HEK293T (cell line): ENCODE results near the gene MAD2L1BP.

Source experiments
- CTCF ChIA-PET: fragments of 350-600 bp; formaldehyde crosslinking; extraction: SDS; loops from one replicate; lab custom pipeline; 2021; ENCODE audit warnings: antibody characterized with exemption, inconsistent platforms; lab: Yijun Ruan, JAX
- POLR2A ChIA-PET: fragments of 350-600 bp; formaldehyde crosslinking; extraction: SDS; loops from one replicate; lab custom pipeline; 2020; ENCODE audit warnings: antibody characterized with exemption, inconsistent platforms; lab: Yijun Ruan, JAX
- DNase-seq: peaks from one replicate; pipeline ENCODE4 v3.0.0; 2012; ENCODE audit warnings: mixed read lengths; ENCODE audit errors: extremely low spot score
- ARNT ChIP-seq: fragments of 450-650 bp; IDR thresholded peaks from 2 replicates; pipeline ENCODE4 v1.6.1; 2017; ENCODE audit warnings: mild to moderate bottlenecking
- BHLHE40 ChIP-seq: fragments of 450-650 bp; IDR thresholded peaks from 2 replicates; pipeline ENCODE4 v1.6.1; 2016; ENCODE audit warnings: mild to moderate bottlenecking, moderate library complexity, borderline replicate concordance
- CTBP1 ChIP-seq: fragments of 450-650 bp; IDR thresholded peaks from 2 replicates; pipeline ENCODE4 v1.6.1; 2016; ENCODE audit warnings: borderline replicate concordance
- ELF4 ChIP-seq: fragments of 450-650 bp; IDR thresholded peaks from 2 replicates; pipeline ENCODE4 v1.6.1; 2017; ENCODE audit warnings: antibody characterized with exemption
- FOXA1 ChIP-seq: fragments of 450-650 bp; IDR thresholded peaks from 2 replicates; pipeline ENCODE4 v1.6.1; 2016; ENCODE audit warnings: mild to moderate bottlenecking
- FOXK2 ChIP-seq: fragments of 450-650 bp; IDR thresholded peaks from 2 replicates; pipeline ENCODE4 v1.6.1; 2016; ENCODE audit warnings: mild to moderate bottlenecking
- FOXM1 ChIP-seq: fragments of 450-650 bp; IDR thresholded peaks from 2 replicates; pipeline ENCODE4 v1.6.1; 2017; ENCODE audit warnings: mild to moderate bottlenecking, borderline replicate concordance
- HDGF ChIP-seq: fragments of 450-650 bp; IDR thresholded peaks from 2 replicates; pipeline ENCODE4 v1.6.1; 2017; ENCODE audit warnings: antibody characterized with exemption, borderline replicate concordance
- L3MBTL2 ChIP-seq: fragments of 450-650 bp; conservative IDR thresholded peaks from 2 replicates; pipeline ENCODE4 v1.6.1; 2016; ENCODE audit warnings: mild to moderate bottlenecking
- LEF1 ChIP-seq: fragments of 450-650 bp; IDR thresholded peaks from 2 replicates; pipeline ENCODE4 v1.6.1; 2017; ENCODE audit warnings: mild to moderate bottlenecking, borderline replicate concordance
- NFRKB ChIP-seq: fragments of 450-650 bp; IDR thresholded peaks from 2 replicates; pipeline ENCODE4 v1.6.1; 2016; ENCODE audit warnings: mild to moderate bottlenecking, moderate library complexity
- PKNOX1 ChIP-seq: fragments of 450-650 bp; IDR thresholded peaks from 2 replicates; pipeline ENCODE4 v1.6.1; 2016
- SP1 ChIP-seq: fragments of 450-650 bp; IDR thresholded peaks from 2 replicates; pipeline ENCODE4 v1.6.1; 2017
- SUZ12 ChIP-seq: fragments of 450-650 bp; IDR thresholded peaks from 2 replicates; pipeline ENCODE4 v1.6.1; 2016; ENCODE audit warnings: mild to moderate bottlenecking
- TARDBP ChIP-seq: fragments of 450-650 bp; IDR thresholded peaks from 2 replicates; pipeline ENCODE4 v1.6.1; 2016
- ZNF384 ChIP-seq: fragments of 450-650 bp; IDR thresholded peaks from 2 replicates; pipeline ENCODE4 v1.6.1; 2016

MAD2L1BP gene

GRCh38 chr6:43606019-43606418, 29.6 kb upstream of the MAD2L1BP start:
- ChIA-PET POLR2A (interaction anchor here (0.6 to 1.5 kb wide), 2 partner anchors 17 to 29 kb away, joined by 3 read pairs; no protein-coding TSS in a partner anchor), CTCF (interaction anchor here (0.7 kb wide), 1 partner anchor 342 kb away, joined by 5 read pairs; no protein-coding TSS in a partner anchor)
- DNase-seq, result no peak
- TF ChIP-seq FOXA1, result no peak
- TF ChIP-seq BHLHE40, result no peak
- no peak for TF ChIP-seq SUZ12
- no peak for TF ChIP-seq TARDBP
- no peak for TF ChIP-seq ZNF384
- no peak for TF ChIP-seq SP1
- TF ChIP-seq FOXK2, result no peak
- TF ChIP-seq ELF4, result no peak
- no peak for TF ChIP-seq LEF1
- no peak for TF ChIP-seq L3MBTL2
- TF ChIP-seq FOXM1, result no peak
- TF ChIP-seq NFRKB, result no peak
- TF ChIP-seq CTBP1, result no peak
- no peak for TF ChIP-seq HDGF
- no peak for TF ChIP-seq ARNT
- no peak for TF ChIP-seq PKNOX1

- TF ChIP-seq ZNF384 (peak; percentile 83), FOXA1 (no peak), ELF4 (no peak), FOXK2 (no peak)
- ChIA-PET CTCF (interaction anchor here (0.6 to 1.4 kb wide), 11 partner anchors 9 to 471 kb away, joined by 3 to 4 read pairs (median 3); partner anchors contain the start of gene GTPBP2), POLR2A (interaction anchor here (0.8 to 2.1 kb wide), 3 partner anchors 14 to 21 kb away, joined by 3 to 9 read pairs (median 5); partner anchors contain the start of gene GTPBP2)
- peak; percentile 71 for DNase-seq
These were observed 27.3 kb upstream of the MAD2L1BP start for GRCh38 chr6:43608310-43608763.

GRCh38 chr6:43608807-43609206, 26.8 kb upstream of the MAD2L1BP start:
- no peak for DNase-seq
- POLR2A ChIA-PET, result interaction anchor here (0.8 to 2.1 kb wide), 3 partner anchors 14 to 21 kb away, joined by 3 to 9 read pairs (median 5); partner anchors contain the start of gene GTPBP2
- CTCF ChIA-PET, result interaction anchor here (0.7 to 1.4 kb wide), 9 partner anchors 11 to 470 kb away, joined by 3 to 4 read pairs (median 3); partner anchors contain the start of gene GTPBP2
- TF ChIP-seq SUZ12, result no peak
- TF ChIP-seq ARNT, result no peak
- no peak for TF ChIP-seq TARDBP
- no peak for TF ChIP-seq BHLHE40
- TF ChIP-seq L3MBTL2, result no peak

GRCh38 chr6:43609402-43609801, 26.2 kb upstream of the MAD2L1BP start:
- ChIA-PET CTCF (interaction anchor here (1.2 to 1.4 kb wide), 2 partner anchors 20 to 469 kb away, joined by 4 read pairs; partner anchors contain the start of gene GTPBP2), POLR2A (interaction anchor here (2.1 kb wide), 1 partner anchor 20 kb away, joined by 9 read pairs; the partner anchor contains the start of gene GTPBP2)
- TF ChIP-seq FOXA1, result no peak
- TF ChIP-seq SP1, result no peak
- no peak for TF ChIP-seq TARDBP
- no peak for TF ChIP-seq FOXK2
- no peak for TF ChIP-seq NFRKB
- TF ChIP-seq ELF4, result no peak
- TF ChIP-seq ARNT, result no peak
- TF ChIP-seq HDGF, result no peak
- TF ChIP-seq SUZ12, result no peak
- TF ChIP-seq PKNOX1, result no peak
- TF ChIP-seq FOXM1, result no peak
- no peak for TF ChIP-seq CTBP1
- no peak for TF ChIP-seq ZNF384
- TF ChIP-seq LEF1, result no peak
- TF ChIP-seq BHLHE40, result no peak
- no peak for DNase-seq

GRCh38 chr6:43610431-43610830, 25.2 kb upstream of the MAD2L1BP start:
- DNase-seq, result no peak
- no peak for TF ChIP-seq TARDBP
- TF ChIP-seq L3MBTL2, result no peak
- ChIA-PET POLR2A (interaction anchor here (1.3 to 1.8 kb wide), 2 partner anchors 17 to 19 kb away, joined by 6 to 7 read pairs; partner anchors contain the start of gene GTPBP2), CTCF (interaction anchor here (1.1 kb wide), 1 partner anchor 14 kb away, joined by 3 read pairs; no protein-coding TSS in a partner anchor)

- ChIA-PET POLR2A (interaction anchor here (0.8 to 0.9 kb wide), 2 partner anchors 12 to 16 kb away, joined by 3 to 4 read pairs; partner anchors contain the start of gene GTPBP2), CTCF (no interaction called here)
- TF ChIP-seq LEF1 (no peak), FOXA1 (no peak), CTBP1 (no peak), BHLHE40 (no peak), PKNOX1 (no peak), FOXM1 (no peak), HDGF (no peak), ARNT (no peak)
- DNase-seq, result no peak
These were observed 21.8 kb upstream of the MAD2L1BP start for GRCh38 chr6:43613721-43614395.
